OCI-LY3 (cell line): ENCODE measurements around the gene TOGARAM1.

ENCODE experiments used
- H2AFZ ChIP-seq: fragments of 200-600, 300-600 bp; shearing (Covaris generic); 2 replicates; pipeline ENCODE4 v1.6.0; 2014; ENCODE audit warnings: antibody characterized with exemption, low read depth, low read length
- H3K27ac ChIP-seq: fragments of 200-600, 300-600 bp; sonication (generic); 2 replicates; pipeline ENCODE4 v1.5.1; 2014; ENCODE audit warnings: mild to moderate bottlenecking, low read length, moderate library complexity, mixed read lengths
- H3K27me3 ChIP-seq: fragments of 200-600, 300-600 bp; sonication (generic); 2 replicates; pipeline ENCODE4 v1.6.1; 2014; ENCODE audit warnings: low read depth, low read length, mixed read lengths
- H3K36me3 ChIP-seq: fragments of 200-600, 300-600 bp; sonication (generic); replicated peaks from 2 replicates; pipeline ENCODE3; 2014; ENCODE audit warnings: low read depth, low read length, mixed read lengths
- H3K4me1 ChIP-seq: fragments of 300-600, 200-600 bp; sonication (generic); 2 replicates; pipeline ENCODE4 v1.6.1; 2014; ENCODE audit warnings: low read length, mixed read lengths
- H3K4me2 ChIP-seq: fragments of 200-600, 300-600 bp; sonication (generic); 2 replicates; pipeline ENCODE4 v1.6.1; 2014; ENCODE audit warnings: low read length, mixed read lengths
- H3K4me3 ChIP-seq: fragments of 300-600, 200-600 bp; sonication (generic); 2 replicates; pipeline ENCODE4 v1.5.1; 2014; ENCODE audit warnings: antibody characterized with exemption, mild to moderate bottlenecking, low read length, moderate library complexity
- H3K79me2 ChIP-seq: fragments of 300-600, 200-600 bp; shearing (Covaris generic); 2 replicates; pipeline ENCODE4 v1.6.1; 2014; ENCODE audit warnings: mild to moderate bottlenecking, low read length, mixed read lengths
- H3K9ac ChIP-seq: fragments of 300-600, 200-600 bp; shearing (Covaris generic); 2 replicates; pipeline ENCODE4 v1.6.0; 2014; ENCODE audit warnings: mild to moderate bottlenecking, low read length, moderate library complexity
- H3K9me3 ChIP-seq: fragments of 200-600, 300-600 bp; shearing (Covaris generic); 2 replicates; pipeline ENCODE4 v1.6.1; 2014; ENCODE audit warnings: low read length, mixed read lengths; ENCODE audit not compliant: insufficient read depth
- H4K20me1 ChIP-seq: fragments of 200-600, 300-600 bp; sonication (generic); 2 replicates; pipeline ENCODE4 v1.6.1; 2016; ENCODE audit warnings: low read length, mixed read lengths; ENCODE audit not compliant: insufficient read depth
- CTCF ChIP-seq: fragments of 200-600, 300-600 bp; sonication (generic); IDR thresholded peaks from 2 replicates; pipeline ENCODE4 v1.5.1; 2014; ENCODE audit warnings: antibody characterized with exemption, low read length, low read depth
- EZH2phosphoT487 ChIP-seq: fragments of 200-600 bp; shearing (Covaris generic); IDR thresholded peaks from 2 replicates; pipeline ENCODE4 v1.6.1; 2018; ENCODE audit warnings: antibody characterized with exemption, mixed run types, low read depth

Gene TOGARAM1

GRCh38 chr14:44952391-44953110, 9.4 kb upstream of the TOGARAM1 start:
- Histone ChIP-seq H3K79me2 (peaks cover 40% of the 10 kb centered on the region), H3K27ac (no peak overlapping the region)
- TF ChIP-seq CTCF: no peak
- TF ChIP-seq EZH2phosphoT487: no peak

GRCh38 chr14:44954750-44955149, 7.2 kb upstream of the TOGARAM1 start:
- Histone ChIP-seq H3K9ac (no peak overlapping the region), H3K27me3 (no peaks in the 10 kb centered on the region), H3K4me1 (peaks cover 7% of the 10 kb centered on the region), H3K79me2 (peaks cover 62% of the 10 kb centered on the region), H3K4me3 (no peak overlapping the region), H3K9me3 (no peaks in the 10 kb centered on the region), H4K20me1 (peaks cover 6% of the 10 kb centered on the region), H3K36me3 (peaks cover 6% of the 10 kb centered on the region), H2AFZ (no peak overlapping the region), H3K4me2 (no peak overlapping the region), H3K27ac (no peak overlapping the region)
- no peak for TF ChIP-seq CTCF
- no peak for TF ChIP-seq EZH2phosphoT487

More at GRCh38 chr14:44952391-44953110, 9.4 kb upstream of the TOGARAM1 start:
- Histone ChIP-seq H3K9me3 (no peaks in the 10 kb centered on the region), H3K4me2 (no peak overlapping the region), H3K27me3 (no peaks in the 10 kb centered on the region), H3K9ac (no peak overlapping the region), H3K36me3 (peaks cover 17% of the 10 kb centered on the region), H3K4me1 (no peaks in the 10 kb centered on the region), H4K20me1 (peaks cover 7% of the 10 kb centered on the region; the same call in 1 of the 2 replicates), H3K4me3 (no peak overlapping the region), H2AFZ (no peak overlapping the region)

GRCh38 chr14:44955528-44955927, 6.5 kb upstream of the TOGARAM1 start:
- H3K36me3 ChIP-seq: peaks cover 6% of the 10 kb centered on the region
- no peak overlapping the region for H2AFZ ChIP-seq
- H3K9me3 ChIP-seq: no peaks in the 10 kb centered on the region
- no peak overlapping the region for H3K4me3 ChIP-seq
- H3K79me2 ChIP-seq: peaks cover 70% of the 10 kb centered on the region
- peaks cover 15% of the 10 kb centered on the region for H3K4me1 ChIP-seq
- no peak for TF ChIP-seq EZH2phosphoT487
- TF ChIP-seq CTCF: no peak
- H3K27ac ChIP-seq: no peak overlapping the region
- no peak overlapping the region for H3K9ac ChIP-seq
- H4K20me1 ChIP-seq: peaks cover 12% of the 10 kb centered on the region
- no peaks in the 10 kb centered on the region for H3K27me3 ChIP-seq
- H3K4me2 ChIP-seq: no peak overlapping the region

- no peak overlapping the region for H3K4me3 ChIP-seq
- H3K9ac ChIP-seq: no peak overlapping the region
- H3K36me3 ChIP-seq: peaks cover 3% of the 10 kb centered on the region
- peaks cover 15% of the 10 kb centered on the region for H3K4me1 ChIP-seq
- H3K9me3 ChIP-seq: no peaks in the 10 kb centered on the region
- TF ChIP-seq EZH2phosphoT487 (no peak), CTCF (no peak)
- no peak overlapping the region for H3K27ac ChIP-seq
- peaks cover 17% of the 10 kb centered on the region for H4K20me1 ChIP-seq
- H3K4me2 ChIP-seq: no peak overlapping the region
- no peak overlapping the region for H2AFZ ChIP-seq
- peaks cover 74% of the 10 kb centered on the region for H3K79me2 ChIP-seq
- H3K27me3 ChIP-seq: no peaks in the 10 kb centered on the region
These were observed 5.1 kb upstream of the TOGARAM1 start for GRCh38 chr14:44956866-44957265.
